HCT116 (cell line): ENCODE data around the gene SEC23IP. TPM values are rescaled to one million over a fixed set of nuclear protein-coding genes. Genes with fewer than 3 reads are reported as not detected.

Experiments used
- ATAC-seq: fragments of 200-7000 bp; cut with Tn5 transposase; 2 replicates; pipeline ENCODE4 v1.9.1; 2020; ENCODE audit warnings: mild to moderate bottlenecking, moderate library complexity
- BruUV-seq: library from RNA; stranded (reverse); fragments of 400-500 nt; replicated peaks from 2 replicates; lab custom pipeline; 2021; lab: Mats Ljungman, UMichigan
- CTCF ChIA-PET: fragments of 300-600 bp; sonication (Branson Sonifier 250); formaldehyde crosslinking; loops from one replicate; lab custom pipeline; 2021; ENCODE audit warnings: antibody characterized with exemption; lab: Charles Lee
- POLR2A ChIA-PET: fragments of 300-600, 350-600 bp; sonication (Branson Sonifier 250); formaldehyde crosslinking; loops from one replicate; lab custom pipeline; 2021; ENCODE audit warnings: antibody characterized with exemption; lab: Charles Lee
- RAD21 ChIA-PET, 2 experiments: fragments of 300-600 bp; sonication (Branson Sonifier 250); formaldehyde crosslinking; loops; one replicate each; lab custom pipeline; 2023; ENCODE audit warnings: low total read pairs in 2 of 2; ENCODE audit not compliant: uncharacterized antibody in 2 of 2, unreplicated experiment in 2 of 2, low non-redundant PET in 1 of 2; lab: Charles Lee
- DNase-seq: peaks from one replicate; pipeline ENCODE4 v3.0.0-alpha.2; 2010; ENCODE audit warnings: low read depth, low spot score
- H2AFZ ChIP-seq: fragments of 200-600 bp; shearing (Covaris generic), sonication (generic); 2 replicates; pipeline ENCODE4 v1.6.1; 2017; ENCODE audit warnings: low read depth, mixed run types, mixed read lengths, antibody characterized with exemption, low read length; ENCODE audit not compliant: poor library complexity, severe bottlenecking
- H3K27ac ChIP-seq: 2 replicates; pipeline ENCODE4 v1.5.1; 2012; ENCODE audit warnings: low read depth, low read length
- H3K27me3 ChIP-seq: fragments of 200-600 bp; sonication (generic); 2 replicates; pipeline ENCODE4 v1.6.1; 2016; ENCODE audit warnings: mixed run types, low read length, mixed read lengths; ENCODE audit not compliant: insufficient read depth
- H3K36me3 ChIP-seq, 2 experiments: fragments of 200-500 bp in 1 of 2; fragments of 200-600 bp in 1 of 2; sonication (Bioruptor generic) in 1 of 2; sonication (generic) in 1 of 2; 2 replicates each; pipeline versions ENCODE4 v1.5.1 to v1.6.1; 2014 to 2016; ENCODE audit warnings: low read length in 2 of 2, inconsistent platforms in 1 of 2, mixed read lengths in 1 of 2, mixed run types in 1 of 2; ENCODE audit not compliant: insufficient read depth in 2 of 2, control insufficient read depth in 1 of 2
- H3K4me1 ChIP-seq, 2 experiments: fragments of 200-600 bp in 1 of 2; sonication (generic) in 1 of 2; 2 replicates each; pipeline versions ENCODE4 v1.5.1 to v1.6.1; 2012 to 2017; ENCODE audit warnings: low read length in 2 of 2, inconsistent platforms in 1 of 2, mild to moderate bottlenecking in 1 of 2, mixed read lengths in 1 of 2, mixed run types in 1 of 2, moderate library complexity in 1 of 2; ENCODE audit not compliant: insufficient read depth in 2 of 2, control insufficient read depth in 1 of 2
- H3K4me2 ChIP-seq: fragments of 200-600 bp; sonication (generic); 2 replicates; pipeline ENCODE4 v1.6.1; 2017; ENCODE audit warnings: mixed run types, low read length, mixed read lengths
- H3K4me3 ChIP-seq, 2 experiments: fragments of 200-600 bp in 1 of 2; sonication (generic) in 1 of 2; replicated peaks in 1 of 2; 2 replicates each; pipeline ENCODE4 v1.5.1; 2011 to 2016; ENCODE audit warnings: low read length in 2 of 2, control low read depth in 1 of 2, low read depth in 1 of 2, mild to moderate bottlenecking in 1 of 2, mixed read lengths in 1 of 2, mixed run types in 1 of 2
- H3K79me2 ChIP-seq: fragments of 200-600 bp; sonication (generic); 2 replicates; pipeline ENCODE4 v1.6.1; 2017; ENCODE audit warnings: mild to moderate bottlenecking, mixed run types, low read length, moderate library complexity, mixed read lengths; ENCODE audit not compliant: insufficient read depth
- H3K9ac ChIP-seq: fragments of 200-600 bp; sonication (generic); 2 replicates; pipeline ENCODE4 v1.6.1; 2016; ENCODE audit warnings: low read length, mixed read lengths
- H3K9me2 ChIP-seq: fragments of 200-600 bp; sonication (generic), shearing (Covaris generic); 2 replicates; pipeline ENCODE4 v1.6.1; 2017; ENCODE audit warnings: mixed run types, mild to moderate bottlenecking, moderate library complexity; ENCODE audit not compliant: insufficient read depth
- H3K9me3 ChIP-seq, 2 experiments: fragments of 200-500 bp in 1 of 2; fragments of 200-600 bp in 1 of 2; sonication (Bioruptor generic) in 1 of 2; sonication (generic) in 1 of 2; 2 replicates each; pipeline ENCODE4 v1.6.1; 2014 to 2017; ENCODE audit warnings: low read length in 2 of 2, mixed read lengths in 2 of 2, inconsistent platforms in 1 of 2, low read depth in 1 of 2, mild to moderate bottlenecking in 1 of 2, mixed run types in 1 of 2, moderate library complexity in 1 of 2; ENCODE audit not compliant: control insufficient read depth in 1 of 2, insufficient read depth in 1 of 2
- H4K20me1 ChIP-seq: fragments of 200-600 bp; sonication (generic), shearing (Covaris generic); 2 replicates; pipeline ENCODE4 v1.6.1; 2017; ENCODE audit warnings: mixed run types, mild to moderate bottlenecking, moderate library complexity; ENCODE audit not compliant: insufficient read depth
- ATF3 ChIP-seq: IDR thresholded peaks from 2 replicates; pipeline ENCODE4 v1.6.1; 2012
- CBX3 ChIP-seq: IDR thresholded peaks from 2 replicates; pipeline ENCODE4 v1.6.1; 2012; ENCODE audit warnings: low read depth
- CTCF ChIP-seq, 3 experiments: fragments of 200-600 bp in 1 of 3; sonication (generic) in 1 of 3; IDR thresholded peaks in 2 of 3; conservative IDR thresholded peaks in 1 of 3; 2 replicates each; pipeline ENCODE4 v1.5.1; 2012 to 2017; ENCODE audit warnings: low read depth in 2 of 3, low read length in 2 of 3, antibody characterized with exemption in 1 of 3, borderline replicate concordance in 1 of 3, control low read depth in 1 of 3, mild to moderate bottlenecking in 1 of 3, mixed read lengths in 1 of 3, mixed run types in 1 of 3, moderate library complexity in 1 of 3; ENCODE audit not compliant: insufficient read depth in 1 of 3
- EGR1 ChIP-seq: IDR thresholded peaks from 2 replicates; pipeline ENCODE4 v1.6.1; 2012; ENCODE audit warnings: low read depth
- ELF1 ChIP-seq: IDR thresholded peaks from 2 replicates; pipeline ENCODE4 v1.6.1; 2012; ENCODE audit warnings: low read depth, borderline replicate concordance
- EZH2phosphoT487 ChIP-seq: fragments of 200-600 bp; IDR thresholded peaks from 2 replicates; pipeline ENCODE4 v1.6.1; 2018; ENCODE audit warnings: antibody characterized with exemption, borderline replicate concordance
- FOSL1 ChIP-seq: IDR thresholded peaks from 2 replicates; pipeline ENCODE4 v1.6.1; 2012; ENCODE audit warnings: low read depth
- POLR2AphosphoS5 ChIP-seq: IDR thresholded peaks from 2 replicates; pipeline ENCODE4 v1.6.1; 2011; ENCODE audit warnings: mild to moderate bottlenecking, low read depth, low read length, moderate library complexity
- RAD21 ChIP-seq: IDR thresholded peaks from 2 replicates; pipeline ENCODE4 v1.6.1; 2012; ENCODE audit warnings: low read depth, mild to moderate bottlenecking
- SIN3A ChIP-seq: IDR thresholded peaks from 2 replicates; pipeline ENCODE4 v1.6.1; 2012; ENCODE audit warnings: low read depth
- TCF7L2 ChIP-seq: IDR thresholded peaks from 2 replicates; pipeline ENCODE4 v1.7.0; 2011; ENCODE audit warnings: borderline replicate concordance, inconsistent platforms; ENCODE audit not compliant: insufficient read depth, insufficient read length; ENCODE audit errors: extremely low read depth
- intact Hi-C: fragments of 100-400 bp; cut with micrococcal nuclease; formaldehyde crosslinking; loops from 2 replicates; pipeline ENCODE4 v1.10.0; 2022
- total RNA-seq: library from RNA; stranded (reverse); gene quantifications from one replicate; pipeline ENCODE4 v1.2.1, GENCODE V29; 2021; ENCODE audit not compliant: unreplicated experiment
- TF ChIP-seq, protein P1 (sequence below): IDR thresholded peaks from 2 replicates; pipeline ENCODE4 v1.6.1; 2012; ENCODE audit warnings: low read depth

The SEC23IP gene
- total RNA-seq, 1 experiment from 2014 or later, result 122 TPM

GRCh38 chr10:119908166-119908565 is 15.6 kb downstream of the SEC23IP start:
- TF ChIP-seq ATF3 (no peak), TCF7L2 (no peak), EGR1 (no peak), CBX3 (no peak), RAD21 (no peak), CTCF (IDR thresholded peaks at IDR 0.05 in 2 of 3, conservative IDR thresholded peaks at IDR 0.05 in 1 of 3; ENCODE audit: borderline replicate concordance in 1 of 3, insufficient read depth in 1 of 3, low read depth in 2 of 3, low read length in 2 of 3) (no peak)
- intact Hi-C loops, result loop anchor here (1.0 kb wide), 1 partner anchor 68 kb away; no protein-coding TSS in a partner anchor
- ATAC-seq (no peak), DNase-seq (no peak)
- Histone ChIP-seq H3K9me3 (no peaks in the 10 kb centered on the region), H3K79me2 (peaks cover 30% of the 10 kb centered on the region), H3K36me3 (peaks cover 74 to 76% of the 10 kb centered on the region in 2 experiments), H3K4me3 (no peak overlapping the region), H3K4me2 (no peak overlapping the region), H3K4me1 (no peaks in the 10 kb centered on the region), H2AFZ (no peak overlapping the region), H3K9me2 (no peaks in the 10 kb centered on the region), H3K9ac (no peak overlapping the region), H4K20me1 (peaks cover 5% of the 10 kb centered on the region), H3K27ac (no peak overlapping the region), H3K27me3 (no peaks in the 10 kb centered on the region)
- BruUV-seq, result TSS peak; percentile 27
- ChIA-PET CTCF (no interaction called here), POLR2A (interaction anchor here (1.3 kb wide), 1 partner anchor 68 kb away, joined by 5 read pairs; no protein-coding TSS in a partner anchor), RAD21 (no interaction called here)

GRCh38 chr10:119910689-119911088 is 18.2 kb downstream of the SEC23IP start:
- H3K9me2 ChIP-seq, result no peaks in the 10 kb centered on the region
- H3K36me3 ChIP-seq, result peaks cover 63 to 65% of the 10 kb centered on the region in 2 experiments
- TF ChIP-seq, protein P1, sequence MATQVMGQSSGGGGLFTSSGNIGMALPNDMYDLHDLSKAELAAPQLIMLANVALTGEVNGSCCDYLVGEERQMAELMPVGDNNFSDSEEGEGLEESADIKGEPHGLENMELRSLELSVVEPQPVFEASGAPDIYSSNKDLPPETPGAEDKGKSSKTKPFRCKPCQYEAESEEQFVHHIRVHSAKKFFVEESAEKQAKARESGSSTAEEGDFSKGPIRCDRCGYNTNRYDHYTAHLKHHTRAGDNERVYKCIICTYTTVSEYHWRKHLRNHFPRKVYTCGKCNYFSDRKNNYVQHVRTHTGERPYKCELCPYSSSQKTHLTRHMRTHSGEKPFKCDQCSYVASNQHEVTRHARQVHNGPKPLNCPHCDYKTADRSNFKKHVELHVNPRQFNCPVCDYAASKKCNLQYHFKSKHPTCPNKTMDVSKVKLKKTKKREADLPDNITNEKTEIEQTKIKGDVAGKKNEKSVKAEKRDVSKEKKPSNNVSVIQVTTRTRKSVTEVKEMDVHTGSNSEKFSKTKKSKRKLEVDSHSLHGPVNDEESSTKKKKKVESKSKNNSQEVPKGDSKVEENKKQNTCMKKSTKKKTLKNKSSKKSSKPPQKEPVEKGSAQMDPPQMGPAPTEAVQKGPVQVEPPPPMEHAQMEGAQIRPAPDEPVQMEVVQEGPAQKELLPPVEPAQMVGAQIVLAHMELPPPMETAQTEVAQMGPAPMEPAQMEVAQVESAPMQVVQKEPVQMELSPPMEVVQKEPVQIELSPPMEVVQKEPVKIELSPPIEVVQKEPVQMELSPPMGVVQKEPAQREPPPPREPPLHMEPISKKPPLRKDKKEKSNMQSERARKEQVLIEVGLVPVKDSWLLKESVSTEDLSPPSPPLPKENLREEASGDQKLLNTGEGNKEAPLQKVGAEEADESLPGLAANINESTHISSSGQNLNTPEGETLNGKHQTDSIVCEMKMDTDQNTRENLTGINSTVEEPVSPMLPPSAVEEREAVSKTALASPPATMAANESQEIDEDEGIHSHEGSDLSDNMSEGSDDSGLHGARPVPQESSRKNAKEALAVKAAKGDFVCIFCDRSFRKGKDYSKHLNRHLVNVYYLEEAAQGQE, result no peak
- no peak for TF ChIP-seq ATF3
- no peak for TF ChIP-seq CBX3
- TF ChIP-seq TCF7L2, result no peak
- no peak for TF ChIP-seq ELF1
- no peak for TF ChIP-seq EZH2phosphoT487
- TF ChIP-seq FOSL1, result no peak
- TF ChIP-seq RAD21, result no peak
- no peak for TF ChIP-seq SIN3A
- TF ChIP-seq POLR2AphosphoS5, result no peak

More at GRCh38 chr10:119910689-119911088, 18.2 kb downstream of the SEC23IP start:
- Histone ChIP-seq H3K4me1 (no peaks in the 10 kb centered on the region), H3K27ac (no peak overlapping the region), H3K9ac (no peak overlapping the region), H3K9me3 (no peaks in the 10 kb centered on the region), H4K20me1 (no peaks in the 10 kb centered on the region), H3K4me3 (no peak overlapping the region), H3K79me2 (peaks cover 20% of the 10 kb centered on the region; the same call in 1 of the 2 replicates), H2AFZ (no peak overlapping the region), H3K27me3 (no peaks in the 10 kb centered on the region), H3K4me2 (no peak overlapping the region)
- no TSS peak for BruUV-seq
- ChIA-PET CTCF (no interaction called here), POLR2A (no interaction called here), RAD21 (no interaction called here)
- ATAC-seq, result no peak
- intact Hi-C loops, result no loop called here
- DNase-seq, result no peak
